A549 (cell line): ENCODE results near the gene FOXF2.

Experiments used
- EP300 ChIP-seq, 2 experiments: fragments of >200 bp; sonication (Bioruptor Twin); formaldehyde crosslinking; IDR thresholded peaks; 2 replicates in 1 of 2; 3 replicates in 1 of 2; pipeline ENCODE4 v1.6.1; 2016 to 2017
- RAD21 ChIP-seq, 2 experiments: fragments of >200 bp in 1 of 2; sonication (Bioruptor Twin) in 1 of 2; formaldehyde crosslinking in 1 of 2; IDR thresholded peaks in 1 of 2; conservative IDR thresholded peaks in 1 of 2; 2 replicates in 1 of 2; 3 replicates in 1 of 2; pipeline ENCODE4 v1.6.1; 2012 to 2018; ENCODE audit warnings: inconsistent platforms in 1 of 2
- TF ChIP-seq, protein P1 (sequence below): fragments of >200 bp; sonication (Bioruptor Twin); formaldehyde crosslinking; IDR thresholded peaks from 3 replicates; pipeline ENCODE4 v1.5.1; 2016

GRCh38 chr6:1372690-1373089, 16.7 kb upstream of the FOXF2 start:
- TF ChIP-seq EP300 (IDR thresholded peaks at IDR 0.05) = no peak
- TF ChIP-seq, protein P1, sequence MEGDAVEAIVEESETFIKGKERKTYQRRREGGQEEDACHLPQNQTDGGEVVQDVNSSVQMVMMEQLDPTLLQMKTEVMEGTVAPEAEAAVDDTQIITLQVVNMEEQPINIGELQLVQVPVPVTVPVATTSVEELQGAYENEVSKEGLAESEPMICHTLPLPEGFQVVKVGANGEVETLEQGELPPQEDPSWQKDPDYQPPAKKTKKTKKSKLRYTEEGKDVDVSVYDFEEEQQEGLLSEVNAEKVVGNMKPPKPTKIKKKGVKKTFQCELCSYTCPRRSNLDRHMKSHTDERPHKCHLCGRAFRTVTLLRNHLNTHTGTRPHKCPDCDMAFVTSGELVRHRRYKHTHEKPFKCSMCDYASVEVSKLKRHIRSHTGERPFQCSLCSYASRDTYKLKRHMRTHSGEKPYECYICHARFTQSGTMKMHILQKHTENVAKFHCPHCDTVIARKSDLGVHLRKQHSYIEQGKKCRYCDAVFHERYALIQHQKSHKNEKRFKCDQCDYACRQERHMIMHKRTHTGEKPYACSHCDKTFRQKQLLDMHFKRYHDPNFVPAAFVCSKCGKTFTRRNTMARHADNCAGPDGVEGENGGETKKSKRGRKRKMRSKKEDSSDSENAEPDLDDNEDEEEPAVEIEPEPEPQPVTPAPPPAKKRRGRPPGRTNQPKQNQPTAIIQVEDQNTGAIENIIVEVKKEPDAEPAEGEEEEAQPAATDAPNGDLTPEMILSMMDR = no peak
- no peak for TF ChIP-seq RAD21 (conservative IDR thresholded peaks at IDR 0.05 in 1 of 2, IDR thresholded peaks at IDR 0.05 in 1 of 2)
